ENCODE results near the gene SMCO1. TPM values are rescaled to one million over a fixed set of nuclear protein-coding genes. Genes with fewer than 3 reads are reported as not detected.
"Not testable (repeated sequence)": the region's sequence is repeated elsewhere in the genome, so short reads cannot be mapped to it uniquely, and the experiment has no call there.

SMCO1 gene
- total RNA-seq, 1 experiment from 2014 or later, result not detected

GRCh38 chr3:196499807-196500524 is 15.2 kb downstream of the SMCO1 start:
- in situ Hi-C loops (cut with HindIII; ENCODE audit: low sequenced_read_pairs), result no loop called here
- no peak for DNase-seq (ENCODE audit: low spot score)

- no peak for DNase-seq (ENCODE audit: low spot score)
- in situ Hi-C loops (cut with HindIII; ENCODE audit: low sequenced_read_pairs), result no loop called here
Measured at GRCh38 chr3:196499061-196499460, 16.1 kb downstream of the SMCO1 start.

GRCh38 chr3:196498297-196498696 is 16.8 kb downstream of the SMCO1 start:
- DNase-seq (ENCODE audit: low spot score), result no peak
- in situ Hi-C loops (cut with HindIII; ENCODE audit: low sequenced_read_pairs), result no loop called here

GRCh38 chr3:196496183-196496582 is 19.0 kb downstream of the SMCO1 start:
- in situ Hi-C loops (cut with HindIII; ENCODE audit: low sequenced_read_pairs), result no loop called here
- no peak for DNase-seq (ENCODE audit: low spot score)

- DNase-seq (ENCODE audit: low spot score), result no peak
- in situ Hi-C loops (cut with HindIII; ENCODE audit: low sequenced_read_pairs), result no loop called here
Measured at GRCh38 chr3:196493292-196493691, 21.9 kb downstream of the SMCO1 start.

GRCh38 chr3:196492080-196492479 is 23.1 kb downstream of the SMCO1 start:
- in situ Hi-C loops (cut with HindIII; ENCODE audit: low sequenced_read_pairs), result no loop called here
- DNase-seq (ENCODE audit: low spot score), result no peak

GRCh38 chr3:196489747-196490146 is 25.4 kb downstream of the SMCO1 start:
- no peak for DNase-seq (ENCODE audit: low spot score)
- in situ Hi-C loops (cut with HindIII; ENCODE audit: low sequenced_read_pairs), result no loop called here

GRCh38 chr3:196486263-196486662 is 28.9 kb downstream of the SMCO1 start:
- no peak for DNase-seq (ENCODE audit: low spot score)
- in situ Hi-C loops (cut with HindIII; ENCODE audit: low sequenced_read_pairs), result no loop called here

- in situ Hi-C loops (cut with HindIII; ENCODE audit: low sequenced_read_pairs), result no loop called here
- DNase-seq (ENCODE audit: low spot score), result no peak
Measured at GRCh38 chr3:196477678-196478077, 37.5 kb downstream of the SMCO1 start.

GRCh38 chr3:196472286-196472685 is 42.9 kb downstream of the SMCO1 start:
- in situ Hi-C loops (cut with HindIII; ENCODE audit: low sequenced_read_pairs), result no loop called here
- no peak for DNase-seq (ENCODE audit: low spot score)

GRCh38 chr3:196471551-196471950 is 43.6 kb downstream of the SMCO1 start:
- DNase-seq (ENCODE audit: low spot score), result no peak
- in situ Hi-C loops (cut with HindIII; ENCODE audit: low sequenced_read_pairs), result no loop called here

GRCh38 chr3:196470182-196470581 is 45.0 kb downstream of the SMCO1 start:
- in situ Hi-C loops (cut with HindIII; ENCODE audit: low sequenced_read_pairs); DNase-seq (ENCODE audit: low spot score): not testable (repeated sequence)

GRCh38 chr3:196463804-196464203 is 51.3 kb downstream of the SMCO1 start:
- in situ Hi-C loops (cut with HindIII; ENCODE audit: low sequenced_read_pairs), result no loop called here
- DNase-seq (ENCODE audit: low spot score), result no peak

GRCh38 chr3:196463478-196463756 is 51.7 kb downstream of the SMCO1 start:
- in situ Hi-C loops (cut with HindIII; ENCODE audit: low sequenced_read_pairs), result no loop called here
- DNase-seq (ENCODE audit: low spot score), result no peak

- in situ Hi-C loops (cut with HindIII; ENCODE audit: low sequenced_read_pairs); DNase-seq (ENCODE audit: low spot score): not testable (repeated sequence)
Measured at GRCh38 chr3:196462680-196463477, 52.3 kb downstream of the SMCO1 start.

GRCh38 chr3:196458063-196458462 is 57.1 kb downstream of the SMCO1 start:
- in situ Hi-C loops (cut with HindIII; ENCODE audit: low sequenced_read_pairs), result no loop called here
- no peak for DNase-seq (ENCODE audit: low spot score)

- in situ Hi-C loops (cut with HindIII; ENCODE audit: low sequenced_read_pairs); DNase-seq (ENCODE audit: low spot score): not testable (repeated sequence)
Measured at GRCh38 chr3:196457470-196457869, 57.7 kb downstream of the SMCO1 start.

Measured in G401 (cell line).